ENCODE results near the gene CIB1.

CIB1 gene

GRCh38 chr15:90203473-90203872 is 30.3 kb downstream of the CIB1 start:
- TF ChIP-seq PAX5 (IDR thresholded peaks at IDR 0.05; ENCODE audit: insufficient read depth, low read length, severe bottlenecking) (no peak), POU2F2 (IDR thresholded peaks at IDR 0.05; ENCODE audit: low read depth, low read length) (no peak), POLR2AphosphoS5 (IDR thresholded peaks at IDR 0.05; ENCODE audit: low read depth, low read length) (no peak), TAF1 (IDR thresholded peaks at IDR 0.05; ENCODE audit: low read depth, low read length) (no peak), POLR2A (IDR thresholded peaks at IDR 0.05; ENCODE audit: low read depth, low read length) (no peak), SPI1 (IDR thresholded peaks at IDR 0.05; ENCODE audit: low read depth, low read length) (no peak)
- DNase-seq (ENCODE audit: insufficient read length, low spot score) (no peak), FAIRE-seq (no peak)

GRCh38 chr15:90202929-90203328 is 30.8 kb downstream of the CIB1 start:
- DNase-seq (ENCODE audit: insufficient read length, low spot score) (no peak), FAIRE-seq (no peak)
- no peak for TF ChIP-seq POU2F2 (IDR thresholded peaks at IDR 0.05; ENCODE audit: low read depth, low read length)
- TF ChIP-seq TAF1 (IDR thresholded peaks at IDR 0.05; ENCODE audit: low read depth, low read length) = no peak

GRCh38 chr15:90201944-90202375 is 31.8 kb downstream of the CIB1 start:
- no peak for FAIRE-seq
- no peak for DNase-seq (ENCODE audit: insufficient read length, low spot score)
- TF ChIP-seq POLR2A (IDR thresholded peaks at IDR 0.05; ENCODE audit: low read depth, low read length) = no peak
- no peak for TF ChIP-seq TAF1 (IDR thresholded peaks at IDR 0.05; ENCODE audit: low read depth, low read length)
- no peak for TF ChIP-seq POLR2AphosphoS5 (IDR thresholded peaks at IDR 0.05; ENCODE audit: low read depth, low read length)
- TF ChIP-seq POU2F2 (IDR thresholded peaks at IDR 0.05; ENCODE audit: low read depth, low read length) = no peak
- no peak for TF ChIP-seq SPI1 (IDR thresholded peaks at IDR 0.05; ENCODE audit: low read depth, low read length)
- no peak for TF ChIP-seq PAX5 (IDR thresholded peaks at IDR 0.05; ENCODE audit: insufficient read depth, low read length, severe bottlenecking)

GRCh38 chr15:90201130-90201943 is 32.4 kb downstream of the CIB1 start, which contains the start of gene SEMA4B:
Gene SEMA4B (plus strand): TSS chr15:90201330. CDS start chr15:90201579, 249 bp downstream.
- TF ChIP-seq POLR2AphosphoS5 (IDR thresholded peaks at IDR 0.05; ENCODE audit: low read depth, low read length) = no peak
- TF ChIP-seq PAX5 (IDR thresholded peaks at IDR 0.05; ENCODE audit: insufficient read depth, low read length, severe bottlenecking) = peak; percentile 17
- TF ChIP-seq SPI1 (IDR thresholded peaks at IDR 0.05; ENCODE audit: low read depth, low read length) = peak; percentile 59
- TF ChIP-seq TAF1 (IDR thresholded peaks at IDR 0.05; ENCODE audit: low read depth, low read length) = no peak
- TF ChIP-seq POLR2A (IDR thresholded peaks at IDR 0.05; ENCODE audit: low read depth, low read length) = no peak
- TF ChIP-seq POU2F2 (IDR thresholded peaks at IDR 0.05; ENCODE audit: low read depth, low read length) = no peak
- peak; percentile 85 for FAIRE-seq
- peak; percentile 97 for DNase-seq (ENCODE audit: insufficient read length, low spot score)

GRCh38 chr15:90200534-90201129 is 33.1 kb downstream of the CIB1 start:
- FAIRE-seq = peak; percentile 16
- TF ChIP-seq POLR2A (IDR thresholded peaks at IDR 0.05; ENCODE audit: low read depth, low read length) (no peak), POU2F2 (IDR thresholded peaks at IDR 0.05; ENCODE audit: low read depth, low read length) (no peak), POLR2AphosphoS5 (IDR thresholded peaks at IDR 0.05; ENCODE audit: low read depth, low read length) (no peak), PAX5 (IDR thresholded peaks at IDR 0.05; ENCODE audit: insufficient read depth, low read length, severe bottlenecking) (no peak), SPI1 (IDR thresholded peaks at IDR 0.05; ENCODE audit: low read depth, low read length) (no peak), TAF1 (IDR thresholded peaks at IDR 0.05; ENCODE audit: low read depth, low read length) (no peak)
- no peak for DNase-seq (ENCODE audit: insufficient read length, low spot score)

- TF ChIP-seq POLR2A (IDR thresholded peaks at IDR 0.05; ENCODE audit: low read depth, low read length) = no peak
- TF ChIP-seq POLR2AphosphoS5 (IDR thresholded peaks at IDR 0.05; ENCODE audit: low read depth, low read length) = no peak
- no peak for TF ChIP-seq SPI1 (IDR thresholded peaks at IDR 0.05; ENCODE audit: low read depth, low read length)
- TF ChIP-seq PAX5 (IDR thresholded peaks at IDR 0.05; ENCODE audit: insufficient read depth, low read length, severe bottlenecking) = no peak
- no peak for TF ChIP-seq POU2F2 (IDR thresholded peaks at IDR 0.05; ENCODE audit: low read depth, low read length)
- TF ChIP-seq TAF1 (IDR thresholded peaks at IDR 0.05; ENCODE audit: low read depth, low read length) = no peak
- FAIRE-seq (no peak), DNase-seq (ENCODE audit: insufficient read length, low spot score) (no peak)
These were observed 39.1 kb downstream of the CIB1 start for GRCh38 chr15:90194655-90195054.

- no peak for TF ChIP-seq PAX5 (IDR thresholded peaks at IDR 0.05; ENCODE audit: insufficient read depth, low read length, severe bottlenecking)
- DNase-seq (ENCODE audit: insufficient read length, low spot score) (no peak), FAIRE-seq (no peak)
These were observed 40.6 kb downstream of the CIB1 start for GRCh38 chr15:90192961-90193786.

GRCh38 chr15:90191794-90192509 is 41.8 kb downstream of the CIB1 start:
- TF ChIP-seq POLR2A (IDR thresholded peaks at IDR 0.05; ENCODE audit: low read depth, low read length) (no peak), SPI1 (IDR thresholded peaks at IDR 0.05; ENCODE audit: low read depth, low read length) (peak; percentile 64)
- FAIRE-seq (peak; percentile 84), DNase-seq (ENCODE audit: insufficient read length, low spot score) (no peak)

- TF ChIP-seq PAX5 (IDR thresholded peaks at IDR 0.05; ENCODE audit: insufficient read depth, low read length, severe bottlenecking) (no peak), POU2F2 (IDR thresholded peaks at IDR 0.05; ENCODE audit: low read depth, low read length) (no peak), POLR2AphosphoS5 (IDR thresholded peaks at IDR 0.05; ENCODE audit: low read depth, low read length) (no peak), TAF1 (IDR thresholded peaks at IDR 0.05; ENCODE audit: low read depth, low read length) (no peak)
- FAIRE-seq (peak; percentile 51), DNase-seq (ENCODE audit: insufficient read length, low spot score) (no peak)
These were observed 42.4 kb downstream of the CIB1 start for GRCh38 chr15:90191344-90191687.

Data from GM12891 (cell line).